PC-9 (cell line): Measurements from ENCODE around the gene PRSS33. TPM values are rescaled to one million over a fixed set of nuclear protein-coding genes. Genes with fewer than 3 reads are reported as not detected.

Experiments used
- BruUV-seq: library from RNA; stranded (reverse); fragments of 400-500 nt; replicated peaks from 2 replicates; lab custom pipeline; 2021; lab: Mats Ljungman, UMichigan
- CTCF ChIA-PET: fragments of 300-600 bp; sonication (Branson Sonifier 250); formaldehyde crosslinking; loops from one replicate; lab custom pipeline; 2022; ENCODE audit warnings: antibody characterized with exemption; lab: Charles Lee
- POLR2A ChIA-PET: fragments of 300-600 bp; sonication (Branson Sonifier 250); formaldehyde crosslinking; loops from one replicate; lab custom pipeline; 2022; ENCODE audit warnings: antibody characterized with exemption; ENCODE audit not compliant: unreplicated experiment; lab: Charles Lee
- DNase-seq, 2 experiments: peaks; one replicate each; pipeline versions ENCODE4 v3.0.0 to v3.0.0-alpha.2; 2015 to 2022; ENCODE audit warnings: mixed read lengths in 1 of 2
- H2AFZ ChIP-seq: fragments of 200-600 bp; sonication (generic); 2 replicates; pipeline ENCODE4 v1.8.1; 2017; ENCODE audit warnings: antibody characterized with exemption
- H3F3A ChIP-seq: fragments of 200-600 bp; sonication (generic); 2 replicates; pipeline ENCODE4 v1.8.1; 2017; ENCODE audit warnings: antibody characterized with exemption, mild to moderate bottlenecking, low read depth; ENCODE audit not compliant: insufficient read depth
- H3K27ac ChIP-seq: fragments of 200-600 bp; sonication (generic); 2 replicates; pipeline ENCODE4 v1.6.1; 2016; ENCODE audit warnings: mixed run types
- H3K27me3 ChIP-seq: fragments of 200-600 bp; sonication (generic); 2 replicates; pipeline ENCODE4 v1.6.1; 2016; ENCODE audit warnings: low read depth, mixed run types; ENCODE audit not compliant: insufficient read depth
- H3K36me3 ChIP-seq: fragments of 200-600 bp; sonication (generic); 2 replicates; pipeline ENCODE4 v1.6.1; 2016; ENCODE audit warnings: low read depth, mixed run types
- H3K4me1 ChIP-seq: fragments of 200-600 bp; sonication (generic); replicated peaks from 2 replicates; pipeline ENCODE4 v1.6.1; 2016; ENCODE audit warnings: mixed run types; ENCODE audit not compliant: insufficient read depth
- H3K4me2 ChIP-seq: fragments of 200-600 bp; sonication (generic); 2 replicates; pipeline ENCODE4 v1.6.1; 2017; ENCODE audit warnings: mixed run types
- H3K4me3 ChIP-seq: fragments of 200-600 bp; sonication (generic); 2 replicates; pipeline ENCODE4 v1.6.1; 2016; ENCODE audit warnings: mixed run types
- H3K79me2 ChIP-seq: fragments of 200-600 bp; sonication (generic); 2 replicates; pipeline ENCODE4 v1.6.1; 2017; ENCODE audit warnings: low read depth, mixed run types
- H3K9me2 ChIP-seq: fragments of 200-600 bp; sonication (generic); 2 replicates; pipeline ENCODE4 v1.8.1; 2017; ENCODE audit warnings: mild to moderate bottlenecking; ENCODE audit not compliant: insufficient read depth
- H3K9me3 ChIP-seq: fragments of 200-600 bp; sonication (generic); 2 replicates; pipeline ENCODE4 v1.8.1; 2016; ENCODE audit warnings: low read depth; ENCODE audit not compliant: insufficient read depth
- H4K20me1 ChIP-seq: fragments of 200-600 bp; sonication (generic); 2 replicates; pipeline ENCODE4 v1.8.1; 2017; ENCODE audit not compliant: insufficient read depth
- CTCF ChIP-seq: fragments of 200-600 bp; sonication (generic); conservative IDR thresholded peaks from 2 replicates; pipeline ENCODE4 v1.6.1; 2017; ENCODE audit warnings: mixed run types, antibody characterized with exemption, mild to moderate bottlenecking, moderate library complexity
- EZH2 ChIP-seq: fragments of 200-600 bp; sonication (generic); IDR thresholded peaks from 2 replicates; pipeline ENCODE4 v1.8.0; 2017; ENCODE audit warnings: antibody characterized with exemption, low read depth
- intact Hi-C: fragments of 100-400 bp; cut with micrococcal nuclease; formaldehyde crosslinking; loops from one replicate; pipeline ENCODE4 v1.10.0; 2022; ENCODE audit not compliant: unreplicated experiment
- total RNA-seq: library from RNA; stranded (reverse); gene quantifications from 2 replicates; pipeline ENCODE4 v1.2.3, GENCODE V29; 2021

Gene PRSS33
- total RNA-seq, 1 experiment from 2014 or later = 0.33 TPM

DNA sequence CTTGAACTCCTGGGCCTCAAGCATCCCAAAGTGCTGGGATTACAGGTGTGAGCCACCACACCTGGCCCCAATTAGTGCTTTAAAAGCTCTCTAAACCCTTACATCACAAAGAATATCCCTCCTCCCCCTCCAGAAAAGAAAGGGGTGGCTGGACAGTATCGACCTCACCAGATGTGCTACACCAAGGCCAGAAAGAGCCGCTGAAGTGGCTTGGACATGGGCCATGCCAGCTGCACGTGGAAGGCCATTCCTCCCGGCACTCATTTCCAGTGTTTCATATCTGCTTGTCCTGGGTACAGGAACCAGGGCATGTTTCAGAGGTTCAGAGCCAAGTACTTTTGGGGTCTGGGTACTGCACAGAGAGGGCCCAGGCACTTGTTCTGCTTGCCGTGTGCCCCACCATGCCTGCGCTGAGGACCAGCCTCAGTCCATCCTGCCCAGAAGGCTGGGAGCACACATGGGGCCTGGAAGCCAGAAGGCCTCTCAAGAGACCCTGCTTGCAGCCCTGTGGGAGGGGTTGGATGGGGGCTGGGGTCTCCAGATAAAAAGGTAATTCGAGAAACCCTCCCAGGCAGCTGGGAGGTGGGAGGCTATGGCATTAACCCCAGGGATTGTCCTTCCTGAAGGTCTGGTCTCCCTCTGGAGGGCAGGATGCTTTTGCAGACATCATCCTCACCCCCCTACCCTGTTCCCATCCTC, 38.5 kb downstream of the PRSS33 start:
- Histone ChIP-seq H3K9me3 (no peaks in the 10 kb centered on the region), H3K9me2 (no peaks in the 10 kb centered on the region), H3K27ac (no peak overlapping the region), H3F3A (peaks cover 14% of the 10 kb centered on the region), H3K4me2 (no peak overlapping the region), H3K36me3 (0 out of 2 replicates have a peak, but pooled peaks cover 5% of the 10 kb centered on the region), H2AFZ (no peak overlapping the region), H3K79me2 (peaks cover 33% of the 10 kb centered on the region), H3K4me1 (peaks cover 12% of the 10 kb centered on the region), H3K4me3 (no peak overlapping the region), H3K27me3 (no peaks in the 10 kb centered on the region), H4K20me1 (peaks cover 9% of the 10 kb centered on the region)
- ChIA-PET POLR2A (no interaction called here), CTCF (no interaction called here)
- no TSS peak for BruUV-seq
- no peak for DNase-seq
- intact Hi-C loops = no loop called here
- no peak for TF ChIP-seq EZH2
- TF ChIP-seq CTCF = no peak

DNA sequence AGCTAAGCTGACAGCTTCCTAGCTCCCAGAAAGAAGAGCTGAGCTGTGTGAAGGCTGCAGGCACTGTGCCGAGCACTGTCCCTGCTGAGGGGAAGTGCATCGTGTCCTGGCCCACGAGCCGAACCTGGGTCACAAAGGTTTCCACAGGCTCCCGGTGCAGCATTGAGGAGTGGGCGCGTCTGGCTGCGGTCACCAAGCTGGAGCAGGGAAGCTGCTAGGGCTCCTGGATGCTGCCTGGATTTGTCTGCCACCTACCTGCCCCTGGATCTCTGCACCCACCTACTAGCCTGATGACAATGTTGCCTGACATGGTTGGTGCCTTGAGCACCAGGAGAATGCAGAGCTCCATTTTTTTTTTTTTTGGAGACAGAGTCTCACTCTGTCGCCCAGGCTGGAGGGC, 41.4 kb downstream of the PRSS33 start:
- POLR2A ChIA-PET = interaction anchor here (0.6 to 0.7 kb wide), 3 partner anchors 46 to 223 kb away, joined by 3 to 19 read pairs (median 3); no protein-coding TSS in a partner anchor
- H3K4me1 ChIP-seq = peaks cover 8% of the 10 kb centered on the region
- H3K27ac ChIP-seq = no peak overlapping the region
- intact Hi-C loops = no loop called here
- H3K79me2 ChIP-seq = peaks cover 17% of the 10 kb centered on the region
- H2AFZ ChIP-seq = no peak overlapping the region
- no peaks in the 10 kb centered on the region for H3K9me2 ChIP-seq
- no peak for DNase-seq
- H3K9me3 ChIP-seq = no peaks in the 10 kb centered on the region
- no TSS peak for BruUV-seq
- H3F3A ChIP-seq = 0 out of 2 replicates have a peak, but pooled peaks cover 2% of the 10 kb centered on the region
- H3K4me2 ChIP-seq = no peak overlapping the region
- H4K20me1 ChIP-seq = no peaks in the 10 kb centered on the region
- CTCF ChIA-PET = no interaction called here
- no peaks in the 10 kb centered on the region for H3K36me3 ChIP-seq
- TF ChIP-seq CTCF = no peak
- TF ChIP-seq EZH2 = no peak
- H3K27me3 ChIP-seq = no peaks in the 10 kb centered on the region
- no peak overlapping the region for H3K4me3 ChIP-seq

DNA sequence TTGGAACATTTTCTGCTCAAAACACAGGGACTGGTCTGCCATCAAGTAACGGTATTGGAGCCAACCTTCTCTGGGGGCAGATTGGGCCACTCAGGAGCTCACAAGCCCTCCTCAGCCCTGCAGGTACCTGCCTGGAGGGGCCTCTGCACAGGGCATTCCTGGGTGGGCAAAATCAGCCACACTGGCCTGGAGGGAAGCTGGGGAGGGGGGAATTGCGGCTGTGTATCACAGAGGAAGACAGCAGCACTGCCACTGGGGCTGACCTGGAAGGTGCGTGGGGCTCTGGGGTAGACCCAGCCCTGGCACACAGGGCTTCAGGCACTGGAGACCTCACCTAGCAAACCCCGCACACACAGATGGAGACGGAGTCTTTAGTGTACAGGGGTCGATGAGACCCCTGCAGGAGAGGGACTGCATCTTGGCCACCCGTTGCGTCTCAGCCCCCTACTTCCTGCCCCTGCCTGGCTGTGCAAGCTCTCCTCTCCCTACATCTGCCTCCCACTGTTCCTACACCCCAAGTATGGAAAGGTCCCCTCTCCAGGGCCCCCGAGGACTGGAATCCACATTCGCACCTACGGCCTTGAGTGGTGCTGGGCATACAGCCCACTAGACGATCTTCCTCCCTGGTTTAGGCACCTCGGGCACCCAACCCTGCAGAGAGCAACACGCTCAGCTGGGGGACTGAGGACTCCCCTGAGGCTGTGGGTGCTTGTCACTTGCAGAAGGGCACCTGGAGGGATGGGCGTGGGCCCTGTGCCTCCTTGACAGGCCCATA, 42.1 kb downstream of the PRSS33 start:
- Histone ChIP-seq H3K36me3 (no peaks in the 10 kb centered on the region), H3F3A (no peaks in the 10 kb centered on the region), H2AFZ (no peak overlapping the region), H3K79me2 (peaks cover 10% of the 10 kb centered on the region; the same call in 1 of the 2 replicates), H3K27me3 (no peaks in the 10 kb centered on the region), H3K4me2 (no peak overlapping the region), H3K4me3 (no peak overlapping the region), H4K20me1 (no peaks in the 10 kb centered on the region), H3K4me1 (peaks cover 1% of the 10 kb centered on the region), H3K9me2 (no peaks in the 10 kb centered on the region), H3K9me3 (no peaks in the 10 kb centered on the region), H3K27ac (no peak overlapping the region)
- no TSS peak for BruUV-seq
- no peak for DNase-seq
- no peak for TF ChIP-seq EZH2
- TF ChIP-seq CTCF = no peak
- intact Hi-C loops = no loop called here
- ChIA-PET POLR2A (interaction anchor here (0.6 to 0.7 kb wide), 3 partner anchors 84 to 223 kb away, joined by 3 to 19 read pairs (median 4); no protein-coding TSS in a partner anchor), CTCF (no interaction called here)
